IMR-90 (cell line): ENCODE measurements around the gene KDM6A. TPM values are rescaled to one million over a fixed set of nuclear protein-coding genes. Genes with fewer than 3 reads are reported as not detected.

Experiments
- ATAC-seq: fragments of 200-7000 bp; cut with Tn5 transposase; 2 replicates; pipeline ENCODE4 v1.9.1; 2020; ENCODE audit warnings: low read depth, mild to moderate bottlenecking, moderate library complexity
- BruUV-seq: library from RNA; stranded (reverse); fragments of 400-500 nt; replicated peaks from 2 replicates; lab custom pipeline; 2021; lab: Mats Ljungman, UMichigan
- CTCF ChIA-PET: fragments of 300-600 bp; formaldehyde crosslinking; extraction: SDS; loops from one replicate; lab custom pipeline; 2021; ENCODE audit warnings: antibody characterized with exemption; lab: Yijun Ruan, JAX
- POLR2A ChIA-PET: fragments of 300-600 bp; sonication (Branson Sonifier 250); formaldehyde crosslinking; loops from one replicate; lab custom pipeline; 2022; ENCODE audit warnings: antibody characterized with exemption; ENCODE audit not compliant: unreplicated experiment; lab: Charles Lee
- DNase-seq: peaks from one replicate; pipeline ENCODE4 v3.0.0; 2013
- H2AFZ ChIP-seq: replicated peaks from 2 replicates; pipeline ENCODE3; 2013; ENCODE audit warnings: low read length, mild to moderate bottlenecking; ENCODE audit not compliant: poor library complexity
- H2AK5ac ChIP-seq: 2 replicates; pipeline ENCODE4 v1.6.1; 2013; ENCODE audit warnings: low read depth, low read length, inconsistent platforms
- H2AK9ac ChIP-seq: replicated peaks from 2 replicates; pipeline ENCODE3; 2013; ENCODE audit warnings: mild to moderate bottlenecking, low read depth, low read length, moderate library complexity; ENCODE audit not compliant: poor library complexity
- H2BK120ac ChIP-seq: 2 replicates; pipeline ENCODE4 v1.6.1; 2013; ENCODE audit warnings: low read depth, low read length, inconsistent platforms
- H2BK15ac ChIP-seq: 3 replicates; pipeline ENCODE4 v1.6.1; 2013; ENCODE audit warnings: low read depth, low read length, inconsistent platforms
- H2BK20ac ChIP-seq: 2 replicates; pipeline ENCODE4 v1.6.1; 2013; ENCODE audit warnings: low read depth, mild to moderate bottlenecking, inconsistent platforms, low read length, moderate library complexity
- H2BK5ac ChIP-seq: 2 replicates; pipeline ENCODE4 v1.6.1; 2013; ENCODE audit warnings: mild to moderate bottlenecking, low read depth, low read length, inconsistent platforms; ENCODE audit not compliant: poor library complexity, severe bottlenecking
- H3K14ac ChIP-seq: replicated peaks from 2 replicates; pipeline ENCODE4 v1.6.1; 2013; ENCODE audit warnings: low read depth, low read length, inconsistent platforms
- H3K18ac ChIP-seq: 2 replicates; pipeline ENCODE4 v1.6.1; 2013; ENCODE audit warnings: low read depth, low read length, control low read depth
- H3K23ac ChIP-seq: 2 replicates; pipeline ENCODE4 v1.6.1; 2013; ENCODE audit warnings: low read depth, low read length, inconsistent platforms
- H3K27ac ChIP-seq: 2 replicates; pipeline ENCODE4 v1.5.1; 2013; ENCODE audit warnings: mild to moderate bottlenecking, control low read depth, low read length; ENCODE audit not compliant: insufficient read depth
- H3K27me3 ChIP-seq: 2 replicates; pipeline ENCODE4 v1.6.1; 2013; ENCODE audit warnings: low read length; ENCODE audit not compliant: control insufficient read depth, insufficient read depth
- H3K36me3 ChIP-seq: 2 replicates; pipeline ENCODE4 v1.6.1; 2013; ENCODE audit warnings: low read length, mixed read lengths; ENCODE audit not compliant: control insufficient read depth, insufficient read depth
- H3K4ac ChIP-seq: 2 replicates; pipeline ENCODE4 v1.6.1; 2013; ENCODE audit warnings: low read depth, low read length, inconsistent platforms
- H3K4me1 ChIP-seq: 2 replicates; pipeline ENCODE4 v1.6.1; 2013; ENCODE audit warnings: low read length, mixed read lengths; ENCODE audit not compliant: control insufficient read depth, insufficient read depth
- H3K4me2 ChIP-seq: 2 replicates; pipeline ENCODE4 v1.6.1; 2013; ENCODE audit warnings: low read depth, mild to moderate bottlenecking, control low read depth, low read length, moderate library complexity
- H3K4me3 ChIP-seq: 2 replicates; pipeline ENCODE4 v1.5.1; 2013; ENCODE audit warnings: low read depth, mild to moderate bottlenecking, control low read depth, low read length, moderate library complexity; ENCODE audit not compliant: insufficient read depth
- H3K56ac ChIP-seq: 2 replicates; pipeline ENCODE4 v1.6.1; 2013; ENCODE audit warnings: low read length, inconsistent platforms; ENCODE audit not compliant: insufficient read depth; ENCODE audit errors: extremely low read depth
- H3K79me1 ChIP-seq, 2 experiments: 2 replicates each; pipeline ENCODE4 v1.6.1; 2013; ENCODE audit warnings: low read length in 2 of 2, inconsistent platforms in 1 of 2, low read depth in 1 of 2
- H3K9ac ChIP-seq: 2 replicates; pipeline ENCODE4 v1.6.1; 2013; ENCODE audit warnings: low read depth, low read length, control low read depth
- H3K9me1 ChIP-seq: 2 replicates; pipeline ENCODE4 v1.6.1; 2013; ENCODE audit warnings: low read length, inconsistent platforms; ENCODE audit not compliant: insufficient read depth
- H3K9me3 ChIP-seq: 2 replicates; pipeline ENCODE4 v1.6.1; 2013; ENCODE audit warnings: low read length; ENCODE audit not compliant: control insufficient read depth, insufficient read depth
- H4K20me1 ChIP-seq: 2 replicates; pipeline ENCODE4 v1.6.1; 2013; ENCODE audit warnings: low read length, inconsistent platforms; ENCODE audit not compliant: insufficient read depth
- H4K5ac ChIP-seq: 2 replicates; pipeline ENCODE4 v1.6.1; 2013; ENCODE audit warnings: mild to moderate bottlenecking, low read depth, low read length, control low read depth
- H4K8ac ChIP-seq, 2 experiments: 2 replicates each; pipeline ENCODE4 v1.6.1; 2013; ENCODE audit warnings: low read depth in 2 of 2, low read length in 2 of 2, control low read depth in 1 of 2, inconsistent platforms in 1 of 2
- H4K91ac ChIP-seq: 2 replicates; pipeline ENCODE4 v1.6.1; 2013; ENCODE audit warnings: low read depth, low read length, inconsistent platforms; ENCODE audit not compliant: insufficient read depth
- BHLHE40 ChIP-seq: fragments of 150-350 bp; IDR thresholded peaks from 2 replicates; pipeline ENCODE4 v1.6.1; 2016; ENCODE audit warnings: mild to moderate bottlenecking, low read depth, low read length
- CEBPB ChIP-seq: IDR thresholded peaks from 2 replicates; pipeline ENCODE4 v1.6.1; 2012; ENCODE audit warnings: low read depth, low read length, improper control_type of control experiment
- CTCF ChIP-seq: conservative IDR thresholded peaks from 2 replicates; pipeline ENCODE4 v1.5.1; 2012; ENCODE audit warnings: mild to moderate bottlenecking, low read depth, low read length, improper control_type of control experiment
- MXI1 ChIP-seq: IDR thresholded peaks from 2 replicates; pipeline ENCODE4 v1.6.1; 2012; ENCODE audit warnings: low read depth, mild to moderate bottlenecking, low read length, moderate library complexity, borderline replicate concordance
- RFX5 ChIP-seq: IDR thresholded peaks from 2 replicates; pipeline ENCODE4 v1.8.0; 2012; ENCODE audit warnings: low read depth, mild to moderate bottlenecking, low read length, moderate library complexity
- USF2 ChIP-seq: fragments of 150-350 bp; IDR thresholded peaks from 2 replicates; pipeline ENCODE4 v1.6.1; 2017; ENCODE audit warnings: mild to moderate bottlenecking, antibody characterized with exemption, low read length, low read depth
- WGBS, 2 experiments: methylation state at CpG; one replicate each; pipeline versions ENCODE4 v1.1.5 to v1.1.7; 2013; ENCODE audit warnings: missing lambda C conversion rate in 2 of 2; ENCODE audit not compliant: insufficient read length in 1 of 2; ENCODE audit errors: extremely low coverage in 2 of 2; 5-methylcytosine and 5-hydroxymethylcytosine counted together
- dilution Hi-C: fragments of 300-500 bp; cut with HindIII; formaldehyde crosslinking; loops from one replicate; pipeline ENCODE4 v1.14.3; 2018; ENCODE audit warnings: low sequenced_read_pairs; ENCODE audit not compliant: unreplicated experiment
- in situ Hi-C: fragments of 300-500 bp; cut with MboI; formaldehyde crosslinking; loops from 3 replicates; pipeline ENCODE4 v1.14.3; 2019; ENCODE audit warnings: low sequenced_read_pairs, inconsistent platforms, mixed read lengths
- intact Hi-C: fragments of 100-400 bp; cut with micrococcal nuclease; formaldehyde crosslinking; loops from 2 replicates; pipeline ENCODE4 v1.10.0; 2022
- polyA plus RNA-seq, 3 experiments: library from polyadenylated mRNA; depleted of rRNA; stranded (reverse); fragments of >200 nt; gene quantifications; 2 replicates each; pipeline ENCODE4 v1.2.3, GENCODE V29; 2012; ENCODE audit warnings: low replicate concordance in 1 of 3
- total RNA-seq: library from RNA; depleted of rRNA; stranded (reverse); fragments of >200 nt; gene quantifications from 2 replicates; pipeline ENCODE4 v1.2.3, GENCODE V29; 2012

The KDM6A gene
- total and polyA plus RNA-seq, 2 of the 4 experiments (the other 2 are of a cell fraction), result 11.7 to 24.9 TPM

GRCh38 chrX:44881549-44881948 is 8.6 kb downstream of the KDM6A start:
- TF ChIP-seq CEBPB (peak; percentile 55; the same call in 1 of the 2 replicates), RFX5 (no peak), CTCF (no peak), USF2 (no peak), BHLHE40 (no peak), MXI1 (no peak)
- no peak overlapping the region for H3K27ac ChIP-seq
- POLR2A ChIA-PET, result no interaction called here
- H2AK9ac ChIP-seq, result no peak overlapping the region
- no peak for DNase-seq
- H2AFZ ChIP-seq, result no peak overlapping the region
- dilution Hi-C loops (no loop called here), in situ Hi-C loops (no loop called here), intact Hi-C loops (no loop called here)
- H3K27me3 ChIP-seq, result no peaks in the 10 kb centered on the region
- no peak overlapping the region for H2BK15ac ChIP-seq
- no peak overlapping the region for H3K18ac ChIP-seq
- no peak overlapping the region for H3K23ac ChIP-seq
- no peak overlapping the region for H3K56ac ChIP-seq
- no peaks in the 10 kb centered on the region for H3K4me1 ChIP-seq
- H2BK20ac ChIP-seq, result no peak overlapping the region
- H3K9me3 ChIP-seq, result no peaks in the 10 kb centered on the region
- ATAC-seq, result no peak
- H3K4me3 ChIP-seq, result no peak overlapping the region
- H3K9ac ChIP-seq, result no peak overlapping the region
- H2BK120ac ChIP-seq, result no peak overlapping the region
- no peak overlapping the region for H3K4me2 ChIP-seq
- no peak overlapping the region for H2BK5ac ChIP-seq
- no peak overlapping the region for H3K4ac ChIP-seq
- peaks cover 61% of the 10 kb centered on the region for H4K20me1 ChIP-seq
- H4K8ac ChIP-seq, result no peak overlapping the region
- WGBS, 2 experiments, result 98% methylated on average over 8 of the region's 10 CpGs; no CpG with 5 or more reads in 1 of the 2 experiments
- no peaks in the 10 kb centered on the region for H3K9me1 ChIP-seq
- no peak overlapping the region for H2AK5ac ChIP-seq
- H4K5ac ChIP-seq, result no peak overlapping the region
- CTCF ChIA-PET, result no interaction called here
- no peaks in the 10 kb centered on the region for H3K36me3 ChIP-seq
- BruUV-seq, result no TSS peak
- H4K91ac ChIP-seq, result no peak overlapping the region
- H3K79me1 ChIP-seq, result peaks cover 3 to 25% of the 10 kb centered on the region in 2 experiments; a peak in 3 of 4 replicates
- H3K14ac ChIP-seq, result no peak overlapping the region
